GM08714 (cell line): ENCODE data around the gene RAPGEF4.
"Not testable (repeated sequence)": the region's sequence is repeated elsewhere in the genome, so short reads cannot be mapped to it uniquely, and the experiment has no call there.

Source experiments
- H3K4me3 ChIP-seq: fragments of 200-500 bp; sonication (Bioruptor generic); 2 replicates; pipeline ENCODE4 v1.5.1; 2014; ENCODE audit warnings: mild to moderate bottlenecking, low read length, inconsistent platforms
- ZNF274 ChIP-seq: IDR thresholded peaks from 2 replicates; pipeline ENCODE4 v1.6.1; 2012; ENCODE audit warnings: mild to moderate bottlenecking, low read depth, low read length

Gene RAPGEF4

DNA sequence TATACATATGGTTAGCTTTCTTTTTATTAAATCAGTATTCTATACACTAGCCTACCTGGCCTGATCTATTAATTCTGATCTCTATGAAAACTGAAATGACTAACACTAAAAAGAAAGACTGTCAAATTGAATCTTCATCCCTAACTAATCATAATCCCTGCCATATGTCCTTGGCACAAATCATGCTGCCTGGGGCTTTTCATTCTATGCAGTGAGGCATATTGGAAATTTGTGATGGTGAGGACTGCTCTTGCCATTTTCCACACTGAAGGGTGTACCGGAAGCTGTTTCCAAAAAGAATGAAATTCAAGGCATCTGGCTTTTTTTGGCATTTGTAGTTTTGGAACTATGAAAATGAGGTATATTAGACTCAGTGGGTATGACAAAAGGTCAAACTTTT is 39.7 kb downstream of the RAPGEF4 start:
- H3K4me3 ChIP-seq = no peak overlapping the region
- no peak for TF ChIP-seq ZNF274

DNA sequence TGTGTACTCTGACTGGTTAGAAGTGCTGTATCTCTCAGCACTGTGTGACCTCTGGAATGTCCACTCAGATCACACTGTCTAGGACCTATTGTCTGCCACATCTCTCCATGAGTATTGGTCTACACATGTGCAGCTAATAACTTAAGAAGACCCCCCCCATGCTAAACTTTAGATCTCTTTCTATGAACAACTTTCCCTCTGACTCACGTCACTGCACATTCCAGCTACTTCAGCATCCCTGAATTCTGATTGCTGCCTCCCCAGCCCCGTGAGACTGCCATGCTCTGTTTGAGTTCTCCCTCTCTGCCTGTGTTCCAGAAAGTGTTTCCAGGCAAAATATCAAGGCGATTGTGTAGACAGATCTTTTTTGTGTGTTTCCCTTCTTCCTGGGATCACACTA is 41.8 kb downstream of the RAPGEF4 start:
- no peak overlapping the region for H3K4me3 ChIP-seq
- TF ChIP-seq ZNF274 = no peak

DNA sequence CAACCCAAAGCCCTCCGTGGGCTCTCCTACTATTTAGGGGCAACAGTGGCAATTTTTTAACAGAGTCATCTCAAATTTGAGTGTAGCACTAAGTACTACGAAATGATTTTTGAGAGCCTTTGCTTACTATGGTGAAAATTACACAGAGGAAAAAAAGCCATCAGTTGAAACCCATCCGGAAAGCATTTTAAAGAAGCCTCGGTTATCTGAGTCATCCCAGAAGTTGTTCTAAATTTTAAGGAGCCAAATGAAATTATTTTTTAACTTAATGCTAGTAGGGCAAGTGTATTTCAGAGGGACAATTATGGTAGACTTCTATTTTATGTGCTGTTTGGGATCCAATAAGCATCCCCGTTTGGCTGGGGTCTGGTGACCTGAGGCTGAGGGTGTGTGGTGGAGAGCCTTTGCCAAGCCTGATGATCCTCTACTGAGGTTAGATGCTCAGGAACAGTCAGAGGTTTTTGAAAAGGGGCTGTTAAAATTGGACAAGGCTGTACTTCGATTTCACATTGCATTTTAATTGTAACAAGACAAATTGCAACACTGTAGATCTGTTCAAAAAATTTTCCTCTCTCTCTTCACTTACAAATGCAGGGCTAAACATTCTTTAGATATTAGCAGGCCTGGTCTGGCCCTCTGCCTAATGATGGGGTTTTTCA is 47.0 kb downstream of the RAPGEF4 start:
- TF ChIP-seq ZNF274 = no peak
- H3K4me3 ChIP-seq = no peak overlapping the region

DNA sequence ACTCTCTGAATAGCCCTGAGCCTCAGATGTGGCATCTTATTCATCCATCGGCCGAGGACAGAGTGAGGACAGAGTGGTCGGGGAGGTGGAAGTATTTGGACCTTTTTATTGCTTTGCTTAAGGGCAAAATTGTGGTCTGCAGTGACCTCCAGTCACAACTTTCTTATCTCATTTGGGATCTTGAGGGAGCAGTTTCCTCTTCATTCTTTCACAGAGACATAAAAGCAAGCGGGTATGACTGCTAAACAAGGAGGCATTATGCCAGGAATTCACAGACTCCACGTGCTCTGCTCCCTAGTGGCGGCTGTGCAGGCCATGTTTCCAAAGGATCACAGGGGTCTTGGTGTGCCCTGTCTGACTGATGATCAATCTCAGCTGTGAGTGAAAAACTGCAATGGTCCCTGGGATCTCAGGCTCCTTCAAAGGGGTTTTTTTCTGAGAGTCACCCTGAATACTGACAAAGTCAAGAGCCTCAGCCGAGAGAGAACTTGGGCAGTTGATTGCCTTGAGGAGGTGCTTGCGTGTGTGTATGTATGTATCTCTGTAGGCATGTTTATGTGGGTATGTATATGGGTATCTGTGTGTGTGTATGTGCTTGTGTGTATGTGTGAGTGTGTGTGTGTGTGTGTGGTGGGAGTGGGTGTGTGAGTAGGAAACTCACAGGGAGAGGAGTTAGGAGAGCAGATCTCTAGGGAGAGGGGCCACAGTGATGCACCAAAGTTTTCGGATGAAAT is 47.7 kb downstream of the RAPGEF4 start:
- H3K4me3 ChIP-seq = no peak overlapping the region
- TF ChIP-seq ZNF274 = no peak

DNA sequence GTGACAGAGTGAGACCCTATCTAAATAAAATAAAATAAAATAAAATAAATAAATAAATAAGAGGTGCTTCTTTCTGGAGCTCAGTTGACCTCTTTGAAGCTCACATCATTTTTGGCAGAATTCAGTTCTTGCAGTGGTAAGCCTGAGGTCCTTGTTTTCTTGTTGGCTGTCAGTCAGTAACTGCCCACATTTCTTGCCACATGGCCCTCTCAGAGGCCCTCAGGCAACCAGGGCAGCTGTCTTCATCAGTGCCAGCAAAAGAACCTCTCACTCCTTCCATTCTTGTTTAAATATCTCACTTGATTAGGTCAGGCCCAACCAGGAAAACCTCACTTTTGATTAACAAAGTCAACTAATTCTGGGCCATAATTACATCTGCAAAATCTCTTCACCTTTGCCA is 53.2 kb downstream of the RAPGEF4 start:
- H3K4me3 ChIP-seq = no peak overlapping the region
- no peak for TF ChIP-seq ZNF274

DNA sequence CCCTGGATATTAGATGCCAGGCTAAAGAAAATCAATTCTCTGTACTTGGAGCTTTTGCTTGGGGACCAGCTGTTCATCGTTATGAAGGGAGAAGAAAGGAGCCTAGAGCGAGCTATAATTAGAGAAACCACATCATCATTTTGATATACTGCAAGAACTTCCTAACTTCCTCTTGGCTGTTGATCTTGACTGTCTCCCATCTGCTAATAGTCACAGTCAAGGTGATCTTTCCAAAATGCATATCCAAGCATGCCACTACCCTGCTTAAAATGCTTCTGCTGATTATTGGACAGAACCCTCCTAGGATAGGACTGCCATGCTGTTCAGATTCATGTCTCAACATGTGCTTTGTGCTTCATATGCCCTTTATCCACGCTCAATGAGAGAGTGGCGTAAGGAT is 54.8 kb downstream of the RAPGEF4 start:
- TF ChIP-seq ZNF274 = no peak
- H3K4me3 ChIP-seq = no peak overlapping the region

DNA sequence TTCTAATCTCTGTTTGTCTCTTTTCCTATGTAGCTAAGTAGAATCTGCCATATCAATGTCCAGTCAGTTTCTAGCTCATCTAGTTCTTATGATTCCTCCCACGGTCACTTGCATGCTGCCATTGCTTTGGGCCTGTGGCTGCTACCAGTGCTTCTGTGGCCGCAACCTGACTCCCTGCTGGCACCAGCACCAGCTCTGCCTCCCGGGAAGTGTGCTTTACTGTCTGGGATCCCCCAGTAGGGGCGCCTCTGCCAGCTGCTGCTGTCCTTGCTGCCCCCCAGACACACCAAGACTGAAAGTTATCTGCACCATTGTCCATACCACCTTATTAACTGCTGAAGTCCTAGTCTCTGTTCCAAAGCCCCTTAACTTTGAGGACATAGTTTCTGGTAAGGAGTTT is 56.3 kb downstream of the RAPGEF4 start:
- TF ChIP-seq ZNF274 = no peak
- no peak overlapping the region for H3K4me3 ChIP-seq

DNA sequence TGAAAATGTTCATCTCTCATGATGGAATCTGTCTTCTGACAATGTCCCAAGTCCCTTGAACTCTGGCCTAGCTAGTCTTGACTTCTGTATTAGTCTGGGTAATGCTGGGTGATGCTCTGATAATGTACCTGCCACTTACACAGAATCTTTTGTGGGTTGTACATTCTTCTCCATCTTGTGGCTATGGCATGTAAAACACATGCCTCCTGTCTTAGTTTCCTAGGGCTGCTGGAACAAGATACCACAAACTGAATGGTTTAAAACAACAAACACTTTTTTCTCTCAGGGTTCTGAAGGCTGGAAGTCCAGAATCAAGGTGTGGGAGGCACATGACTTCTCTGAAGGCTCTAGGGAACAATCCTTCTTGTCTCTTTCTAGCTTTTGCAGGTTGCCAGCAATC is 57.1 kb downstream of the RAPGEF4 start:
- no peak overlapping the region for H3K4me3 ChIP-seq
- TF ChIP-seq ZNF274 = no peak

DNA sequence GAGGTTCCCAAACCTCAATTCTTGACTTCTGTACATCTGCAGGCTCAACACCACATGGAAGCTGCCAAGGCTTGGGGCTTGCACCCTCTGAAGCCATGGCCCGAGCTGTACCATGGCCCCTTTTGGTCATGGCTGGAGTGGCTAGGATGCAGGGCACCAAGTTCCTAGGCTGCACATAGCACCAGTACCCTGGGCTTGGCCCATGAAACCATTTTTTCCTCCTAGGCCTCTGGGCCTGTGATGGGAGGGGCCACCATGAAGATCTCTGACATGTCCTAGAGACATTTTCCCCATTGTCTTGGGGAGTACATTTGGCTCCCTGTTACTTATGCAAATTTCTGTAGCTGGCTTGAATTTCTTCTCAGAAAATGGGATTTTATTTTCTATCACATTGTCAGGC is 67.7 kb downstream of the RAPGEF4 start:
- not testable (repeated sequence) for H3K4me3 ChIP-seq

DNA sequence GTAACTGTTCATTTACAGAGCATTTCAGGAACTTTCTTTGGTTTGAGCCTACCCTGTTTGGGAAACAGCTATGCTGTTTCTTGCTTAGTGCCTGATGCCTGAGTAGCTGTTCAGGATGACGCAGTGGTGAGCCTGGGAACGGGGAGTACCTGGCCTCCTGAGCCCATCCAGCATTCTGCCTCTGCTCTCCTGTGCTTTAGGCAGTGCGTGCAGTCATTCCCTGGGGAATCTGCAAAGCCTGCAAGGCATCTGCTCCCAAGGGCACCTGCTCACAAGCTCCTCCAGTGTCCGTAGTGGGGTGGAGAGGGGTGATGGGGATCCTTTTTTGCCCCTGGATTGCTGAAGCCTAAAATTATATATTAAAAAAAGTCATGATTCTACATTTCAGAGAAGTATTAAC is 68.8 kb downstream of the RAPGEF4 start:
- no peak overlapping the region for H3K4me3 ChIP-seq
- TF ChIP-seq ZNF274 = no peak

DNA sequence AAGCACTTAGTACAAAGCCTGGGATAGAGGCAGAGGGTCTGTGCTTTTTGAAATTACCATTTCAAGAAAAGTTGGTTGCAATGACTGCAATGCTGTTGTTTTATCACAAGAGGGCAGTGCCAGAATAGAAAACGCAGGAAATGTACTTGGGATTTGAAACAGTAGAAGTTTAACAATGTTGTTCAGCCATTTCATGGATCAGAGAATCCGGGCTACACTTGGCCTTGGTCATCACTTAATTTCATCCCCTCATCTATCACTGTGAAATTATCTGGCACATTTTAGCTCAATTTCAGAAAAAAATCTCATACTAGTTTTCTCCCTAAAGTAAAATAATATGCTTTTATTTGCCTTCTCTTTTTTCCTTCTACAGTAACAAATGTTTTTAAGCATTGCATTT is 70.8 kb downstream of the RAPGEF4 start:
- TF ChIP-seq ZNF274 = no peak
- no peak overlapping the region for H3K4me3 ChIP-seq

DNA sequence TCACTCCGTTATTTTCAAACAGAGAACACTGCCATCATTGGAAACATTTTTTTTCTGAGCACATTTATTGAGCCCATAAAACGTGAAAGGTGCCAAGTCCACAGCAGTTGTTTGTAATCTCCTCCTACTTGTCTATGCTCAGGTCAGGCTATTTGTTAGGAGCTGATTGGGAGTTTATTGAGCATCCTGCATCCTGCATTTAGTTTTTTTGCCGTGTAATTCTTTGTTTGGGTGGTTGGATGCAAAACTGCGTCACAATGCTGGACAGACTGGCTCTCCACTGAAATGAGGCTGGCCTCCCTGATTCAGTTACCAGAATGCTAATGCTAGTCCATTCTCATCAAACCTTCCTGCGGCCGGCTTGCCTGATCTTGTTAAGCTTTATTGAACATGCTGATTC is 71.4 kb downstream of the RAPGEF4 start:
- no peak for TF ChIP-seq ZNF274
- no peak overlapping the region for H3K4me3 ChIP-seq

DNA sequence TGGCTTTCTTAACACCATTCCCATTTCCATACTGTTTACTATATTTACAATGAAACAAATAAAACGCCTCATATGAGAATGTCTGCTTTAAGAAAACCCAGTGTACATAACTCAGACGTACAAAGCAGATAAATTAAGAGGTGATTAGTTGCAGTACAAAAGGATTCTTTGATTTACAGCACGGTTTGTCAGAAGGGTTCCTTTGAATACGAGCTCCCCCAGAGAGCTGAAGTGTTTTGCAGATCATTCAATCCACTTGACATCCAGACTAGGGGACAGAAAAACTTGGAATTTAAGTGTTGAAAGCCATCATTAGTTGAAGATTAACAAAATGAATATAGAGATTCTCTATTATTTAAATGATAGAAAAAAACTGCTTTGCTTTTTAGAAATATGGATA is 72.5 kb downstream of the RAPGEF4 start:
- H3K4me3 ChIP-seq = no peak overlapping the region
- no peak for TF ChIP-seq ZNF274

DNA sequence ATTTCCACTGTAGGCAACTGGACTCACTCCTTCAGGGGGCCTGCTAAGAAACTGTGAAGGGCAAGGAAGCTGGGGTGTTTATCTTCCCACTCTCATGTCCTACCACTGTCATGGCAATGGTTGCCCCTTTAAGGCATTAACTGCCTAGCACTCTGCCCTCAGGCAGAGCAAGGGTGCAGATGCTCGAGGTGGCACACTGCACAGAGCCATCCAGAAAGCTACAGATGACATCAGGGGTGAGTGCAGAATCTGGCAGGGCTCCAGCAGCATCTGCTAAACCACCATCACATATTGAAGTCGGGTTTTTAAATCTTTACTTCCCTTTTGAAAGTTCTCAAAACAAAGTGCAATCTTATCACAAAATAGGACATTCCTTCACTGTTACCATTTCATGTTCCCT is 75.4 kb downstream of the RAPGEF4 start:
- no peak overlapping the region for H3K4me3 ChIP-seq
- TF ChIP-seq ZNF274 = no peak

DNA sequence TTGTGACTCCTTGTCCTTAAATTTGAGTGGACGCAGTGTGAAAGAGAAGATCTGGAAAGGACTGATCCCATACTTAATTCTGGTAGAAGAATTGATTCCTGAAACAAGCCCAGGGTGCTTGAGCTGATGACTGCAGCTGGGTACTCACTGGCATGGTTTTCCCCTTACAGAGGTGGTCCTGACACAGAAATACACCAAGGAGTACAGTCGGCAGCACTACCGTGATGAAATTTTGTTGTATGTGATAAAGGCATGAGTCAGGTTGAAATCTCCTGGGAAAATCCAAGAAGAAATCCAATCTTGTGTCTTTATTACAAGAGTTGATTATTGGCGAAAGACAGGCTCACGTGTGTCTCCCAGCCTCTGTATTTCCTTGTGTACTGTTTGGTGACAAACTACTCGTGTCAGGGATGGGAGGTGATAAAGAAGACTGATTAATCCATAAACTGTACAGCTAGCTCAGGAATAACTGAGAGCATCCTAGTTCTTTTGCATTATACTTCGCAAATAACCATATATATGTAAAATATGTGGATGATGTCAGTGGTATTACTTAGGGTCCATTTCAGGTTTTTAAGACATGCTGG is 76.6 kb downstream of the RAPGEF4 start:
- no peak overlapping the region for H3K4me3 ChIP-seq
- TF ChIP-seq ZNF274 = no peak
